ENCODE data around the gene AUTS2.

DNA sequence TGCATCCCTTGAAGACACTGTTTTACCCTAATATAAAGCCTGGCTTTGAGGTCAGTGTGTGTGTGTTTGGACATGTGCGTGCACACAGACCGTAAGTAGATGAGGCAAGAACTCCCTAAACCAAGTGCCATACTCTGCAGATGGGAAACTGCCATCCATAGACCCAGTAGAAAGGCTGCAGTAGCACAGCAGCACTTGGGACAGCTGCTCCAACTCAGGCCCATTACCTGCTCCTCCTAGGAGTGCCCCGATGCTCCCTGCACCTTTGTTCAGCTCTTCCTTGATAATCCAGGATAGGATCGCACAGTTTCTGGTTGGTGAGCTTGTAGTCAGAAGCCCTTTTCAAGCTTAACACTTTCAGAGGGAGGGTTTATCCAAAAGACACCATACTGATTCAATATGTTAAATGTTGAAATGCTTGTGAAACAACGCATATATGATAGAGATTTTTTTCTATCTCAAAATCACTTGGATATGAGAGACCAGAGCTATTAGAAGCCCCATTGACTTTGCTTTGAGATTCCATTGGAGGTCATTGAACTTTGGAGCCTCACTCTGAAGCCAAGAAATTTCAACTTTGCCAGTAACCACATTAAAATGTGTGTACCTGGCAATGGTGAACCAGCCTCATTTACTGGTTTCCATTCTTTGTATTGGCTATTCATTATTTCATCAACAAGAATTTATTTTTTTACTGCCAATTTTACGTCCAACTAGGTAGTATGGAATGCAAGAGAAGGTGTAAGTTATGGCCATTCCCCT, 776.7 kb downstream of the AUTS2 start:
- TF ChIP-seq POLR2A (IDR thresholded peaks at IDR 0.05) = no peak
- TF ChIP-seq, protein P1, sequence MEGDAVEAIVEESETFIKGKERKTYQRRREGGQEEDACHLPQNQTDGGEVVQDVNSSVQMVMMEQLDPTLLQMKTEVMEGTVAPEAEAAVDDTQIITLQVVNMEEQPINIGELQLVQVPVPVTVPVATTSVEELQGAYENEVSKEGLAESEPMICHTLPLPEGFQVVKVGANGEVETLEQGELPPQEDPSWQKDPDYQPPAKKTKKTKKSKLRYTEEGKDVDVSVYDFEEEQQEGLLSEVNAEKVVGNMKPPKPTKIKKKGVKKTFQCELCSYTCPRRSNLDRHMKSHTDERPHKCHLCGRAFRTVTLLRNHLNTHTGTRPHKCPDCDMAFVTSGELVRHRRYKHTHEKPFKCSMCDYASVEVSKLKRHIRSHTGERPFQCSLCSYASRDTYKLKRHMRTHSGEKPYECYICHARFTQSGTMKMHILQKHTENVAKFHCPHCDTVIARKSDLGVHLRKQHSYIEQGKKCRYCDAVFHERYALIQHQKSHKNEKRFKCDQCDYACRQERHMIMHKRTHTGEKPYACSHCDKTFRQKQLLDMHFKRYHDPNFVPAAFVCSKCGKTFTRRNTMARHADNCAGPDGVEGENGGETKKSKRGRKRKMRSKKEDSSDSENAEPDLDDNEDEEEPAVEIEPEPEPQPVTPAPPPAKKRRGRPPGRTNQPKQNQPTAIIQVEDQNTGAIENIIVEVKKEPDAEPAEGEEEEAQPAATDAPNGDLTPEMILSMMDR (IDR thresholded peaks at IDR 0.05) = no peak
